ENCODE data around the gene RNFT1. TPM values are rescaled to one million over a fixed set of nuclear protein-coding genes. Genes with fewer than 3 reads are reported as not detected.
"Not testable (repeated sequence)": the region's sequence is repeated elsewhere in the genome, so short reads cannot be mapped to it uniquely, and the experiment has no call there.

The RNFT1 gene
- total RNA-seq, 1 experiment from 2014 or later, result 33.9 TPM

GRCh38 chr17:59947310-59947709 lies 17.2 kb downstream of the RNFT1 start:
- Histone ChIP-seq H3K36me3 (ENCODE audit: insufficient read depth, low read length) (peaks cover 12% of the 10 kb centered on the region; the same call in 1 of the 2 replicates), H3K4me3 (ENCODE audit: low read length) (peak overlapping the region; percentile 48), H3K9ac (ENCODE audit: low read length) (0 out of 2 replicates have a peak overlapping the region, but pooled peaks have one; percentile 35), H3K4me1 (ENCODE audit: low read length) (peaks cover 61% of the 10 kb centered on the region), H3K4me2 (ENCODE audit: low read depth, low read length, poor library complexity, severe bottlenecking) (peak overlapping the region; percentile 59), H3K27ac (ENCODE audit: low read length) (peak overlapping the region; percentile 78)
- H3K79me2 ChIP-seq (ENCODE audit: low read length); H3K9me2 ChIP-seq (replicated peaks; ENCODE audit: insufficient read depth, low read length); H3K9me3 ChIP-seq (ENCODE audit: low read length); H3K27me3 ChIP-seq (ENCODE audit: low read length); H2AFZ ChIP-seq (ENCODE audit: low read length); H4K20me1 ChIP-seq (ENCODE audit: insufficient read depth, low read depth, low read length): not testable (repeated sequence)
- DNase-seq, result peak; percentile 68

- not testable (repeated sequence) for H3K9me2 ChIP-seq (replicated peaks; ENCODE audit: insufficient read depth, low read length); H3K9ac ChIP-seq (ENCODE audit: low read length); H3K9me3 ChIP-seq (ENCODE audit: low read length); DNase-seq; H3K27me3 ChIP-seq (ENCODE audit: low read length); H3K4me3 ChIP-seq (ENCODE audit: low read length); H4K20me1 ChIP-seq (ENCODE audit: insufficient read depth, low read depth, low read length); H2AFZ ChIP-seq (ENCODE audit: low read length); H3K79me2 ChIP-seq (ENCODE audit: low read length)
- H3K4me1 ChIP-seq (ENCODE audit: low read length), result peaks cover 61% of the 10 kb centered on the region
- H3K27ac ChIP-seq (ENCODE audit: low read length), result peak overlapping the region; percentile 78
- H3K36me3 ChIP-seq (ENCODE audit: insufficient read depth, low read length), result peaks cover 14% of the 10 kb centered on the region; the same call in 1 of the 2 replicates
- peak overlapping the region; percentile 59 for H3K4me2 ChIP-seq (ENCODE audit: low read depth, low read length, poor library complexity, severe bottlenecking)
Measured at GRCh38 chr17:59946433-59946832, 18.1 kb downstream of the RNFT1 start.

GRCh38 chr17:59941131-59941530 lies 23.4 kb downstream of the RNFT1 start:
- H3K4me2 ChIP-seq (ENCODE audit: low read depth, low read length, poor library complexity, severe bottlenecking), result no peak overlapping the region
- H3K36me3 ChIP-seq (ENCODE audit: insufficient read depth, low read length), result peaks cover 7% of the 10 kb centered on the region; the same call in 1 of the 2 replicates
- no peaks in the 10 kb centered on the region for H3K9me3 ChIP-seq (ENCODE audit: low read length)
- no peak overlapping the region for H3K9ac ChIP-seq (ENCODE audit: low read length)
- H3K27me3 ChIP-seq (ENCODE audit: low read length), result no peaks in the 10 kb centered on the region
- DNase-seq, result no peak
- H3K9me2 ChIP-seq (replicated peaks; ENCODE audit: insufficient read depth, low read length), result no peaks in the 10 kb centered on the region
- H3K79me2 ChIP-seq (ENCODE audit: low read length), result no peaks in the 10 kb centered on the region
- no peak overlapping the region for H2AFZ ChIP-seq (ENCODE audit: low read length)
- H3K4me1 ChIP-seq (ENCODE audit: low read length), result peaks cover 11% of the 10 kb centered on the region
- H3K4me3 ChIP-seq (ENCODE audit: low read length), result no peak overlapping the region
- no peak overlapping the region for H3K27ac ChIP-seq (ENCODE audit: low read length)
- H4K20me1 ChIP-seq (ENCODE audit: insufficient read depth, low read depth, low read length), result no peaks in the 10 kb centered on the region

DNA sequence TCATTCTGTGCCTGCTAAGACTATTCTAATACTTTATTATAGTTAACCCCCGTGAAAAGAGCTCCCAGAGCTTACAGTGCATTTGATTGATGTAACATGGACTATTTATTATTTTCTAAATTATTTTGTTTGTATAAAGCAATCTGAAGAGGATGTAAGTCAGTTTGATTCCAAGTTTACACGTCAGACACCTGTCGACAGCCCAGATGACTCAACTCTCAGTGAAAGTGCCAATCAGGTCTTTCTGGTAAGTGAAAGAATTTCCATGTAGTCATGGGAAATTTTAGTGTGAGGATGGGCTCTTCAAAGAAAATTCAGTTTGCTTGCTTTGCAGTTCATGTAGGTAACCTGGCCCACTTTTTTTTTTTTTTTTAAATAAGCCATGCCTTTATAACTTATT lies 23.8 kb downstream of the RNFT1 start:
- not testable (repeated sequence) for H3K27me3 ChIP-seq (ENCODE audit: low read length); H3K9me3 ChIP-seq (ENCODE audit: low read length); H3K4me1 ChIP-seq (ENCODE audit: low read length); H3K79me2 ChIP-seq (ENCODE audit: low read length); H3K9me2 ChIP-seq (replicated peaks; ENCODE audit: insufficient read depth, low read length); H4K20me1 ChIP-seq (ENCODE audit: insufficient read depth, low read depth, low read length); DNase-seq; H2AFZ ChIP-seq (ENCODE audit: low read length); H3K4me3 ChIP-seq (ENCODE audit: low read length); H3K9ac ChIP-seq (ENCODE audit: low read length); H3K27ac ChIP-seq (ENCODE audit: low read length); H3K4me2 ChIP-seq (ENCODE audit: low read depth, low read length, poor library complexity, severe bottlenecking)
- H3K36me3 ChIP-seq (ENCODE audit: insufficient read depth, low read length), result peaks cover 11% of the 10 kb centered on the region; the same call in 1 of the 2 replicates

GRCh38 chr17:59933317-59933716 lies 31.2 kb downstream of the RNFT1 start:
- not testable (repeated sequence) for DNase-seq; H3K4me2 ChIP-seq (ENCODE audit: low read depth, low read length, poor library complexity, severe bottlenecking); H4K20me1 ChIP-seq (ENCODE audit: insufficient read depth, low read depth, low read length); H3K9me2 ChIP-seq (replicated peaks; ENCODE audit: insufficient read depth, low read length); H3K27me3 ChIP-seq (ENCODE audit: low read length); H3K4me3 ChIP-seq (ENCODE audit: low read length); H3K79me2 ChIP-seq (ENCODE audit: low read length); H3K9ac ChIP-seq (ENCODE audit: low read length); H3K9me3 ChIP-seq (ENCODE audit: low read length); H3K4me1 ChIP-seq (ENCODE audit: low read length); H3K27ac ChIP-seq (ENCODE audit: low read length); H2AFZ ChIP-seq (ENCODE audit: low read length)
- H3K36me3 ChIP-seq (ENCODE audit: insufficient read depth, low read length), result peaks cover 22% of the 10 kb centered on the region

GRCh38 chr17:59930768-59931167 lies 33.8 kb downstream of the RNFT1 start:
- DNase-seq; H3K27me3 ChIP-seq (ENCODE audit: low read length): not testable (repeated sequence)
- H3K36me3 ChIP-seq (ENCODE audit: insufficient read depth, low read length), result peaks cover 19% of the 10 kb centered on the region

GRCh38 chr17:59930121-59930520 lies 34.4 kb downstream of the RNFT1 start:
- H3K27ac ChIP-seq (ENCODE audit: low read length); H4K20me1 ChIP-seq (ENCODE audit: insufficient read depth, low read depth, low read length); H3K9me2 ChIP-seq (replicated peaks; ENCODE audit: insufficient read depth, low read length); H3K9ac ChIP-seq (ENCODE audit: low read length); H3K4me1 ChIP-seq (ENCODE audit: low read length); H3K9me3 ChIP-seq (ENCODE audit: low read length); H3K4me2 ChIP-seq (ENCODE audit: low read depth, low read length, poor library complexity, severe bottlenecking); H3K4me3 ChIP-seq (ENCODE audit: low read length); H2AFZ ChIP-seq (ENCODE audit: low read length); H3K79me2 ChIP-seq (ENCODE audit: low read length); H3K27me3 ChIP-seq (ENCODE audit: low read length); DNase-seq: not testable (repeated sequence)
- H3K36me3 ChIP-seq (ENCODE audit: insufficient read depth, low read length), result peaks cover 19% of the 10 kb centered on the region

More at GRCh38 chr17:59930768-59931167, 33.8 kb downstream of the RNFT1 start:
- H3K9me2 ChIP-seq (replicated peaks; ENCODE audit: insufficient read depth, low read length); H3K4me1 ChIP-seq (ENCODE audit: low read length); H3K9me3 ChIP-seq (ENCODE audit: low read length); H3K4me3 ChIP-seq (ENCODE audit: low read length); H3K27ac ChIP-seq (ENCODE audit: low read length); H2AFZ ChIP-seq (ENCODE audit: low read length); H4K20me1 ChIP-seq (ENCODE audit: insufficient read depth, low read depth, low read length); H3K4me2 ChIP-seq (ENCODE audit: low read depth, low read length, poor library complexity, severe bottlenecking); H3K9ac ChIP-seq (ENCODE audit: low read length); H3K79me2 ChIP-seq (ENCODE audit: low read length): not testable (repeated sequence)

GRCh38 chr17:59920637-59921036 lies 43.9 kb downstream of the RNFT1 start:
- H3K79me2 ChIP-seq (ENCODE audit: low read length); H3K4me1 ChIP-seq (ENCODE audit: low read length); H3K9me2 ChIP-seq (replicated peaks; ENCODE audit: insufficient read depth, low read length); H3K4me2 ChIP-seq (ENCODE audit: low read depth, low read length, poor library complexity, severe bottlenecking); H4K20me1 ChIP-seq (ENCODE audit: insufficient read depth, low read depth, low read length); H3K27ac ChIP-seq (ENCODE audit: low read length); H2AFZ ChIP-seq (ENCODE audit: low read length); DNase-seq; H3K4me3 ChIP-seq (ENCODE audit: low read length); H3K9me3 ChIP-seq (ENCODE audit: low read length); H3K9ac ChIP-seq (ENCODE audit: low read length); H3K27me3 ChIP-seq (ENCODE audit: low read length): not testable (repeated sequence)
- peaks cover 17% of the 10 kb centered on the region; the same call in 1 of the 2 replicates for H3K36me3 ChIP-seq (ENCODE audit: insufficient read depth, low read length)

- Histone ChIP-seq H3K27ac (ENCODE audit: low read length) (no peak overlapping the region), H3K27me3 (ENCODE audit: low read length) (no peaks in the 10 kb centered on the region), H3K4me1 (ENCODE audit: low read length) (no peaks in the 10 kb centered on the region), H3K9me3 (ENCODE audit: low read length) (no peaks in the 10 kb centered on the region), H3K4me3 (ENCODE audit: low read length) (no peak overlapping the region), H3K36me3 (ENCODE audit: insufficient read depth, low read length) (peaks cover 36% of the 10 kb centered on the region), H3K9me2 (replicated peaks; ENCODE audit: insufficient read depth, low read length) (no peaks in the 10 kb centered on the region), H2AFZ (ENCODE audit: low read length) (no peak overlapping the region), H3K9ac (ENCODE audit: low read length) (no peak overlapping the region), H3K79me2 (ENCODE audit: low read length) (peaks cover 7% of the 10 kb centered on the region), H4K20me1 (ENCODE audit: insufficient read depth, low read depth, low read length) (no peaks in the 10 kb centered on the region), H3K4me2 (ENCODE audit: low read depth, low read length, poor library complexity, severe bottlenecking) (no peak overlapping the region)
- no peak for DNase-seq
Measured at GRCh38 chr17:59916446-59916845, 48.1 kb downstream of the RNFT1 start.

Data from Karpas-422 (cell line).